Loucy (cell line): Measurements from ENCODE around the gene CCDC181.

Source experiments
- H2AFZ ChIP-seq: fragments of 200-600 bp; sonication (generic); 2 replicates; pipeline ENCODE4 v1.6.0; 2016; ENCODE audit warnings: antibody characterized with exemption, mild to moderate bottlenecking, low read length, moderate library complexity
- H3F3A ChIP-seq: fragments of 200-600 bp; 2 replicates; pipeline ENCODE4 v1.6.0; 2016; ENCODE audit warnings: antibody characterized with exemption, low read depth, mild to moderate bottlenecking
- H3K27me3 ChIP-seq: fragments of 200-600 bp; sonication (generic); 2 replicates; pipeline ENCODE4 v1.6.1; 2014; ENCODE audit warnings: low read length, mild to moderate bottlenecking; ENCODE audit not compliant: insufficient read depth, poor library complexity, severe bottlenecking
- H3K36me3 ChIP-seq: fragments of 200-600 bp; sonication (generic); 2 replicates; pipeline ENCODE4 v1.6.1; 2016; ENCODE audit warnings: low read length; ENCODE audit not compliant: insufficient read depth
- H3K4me1 ChIP-seq: fragments of 200-600 bp; sonication (generic); 2 replicates; pipeline ENCODE4 v1.5.1; 2014; ENCODE audit warnings: low read length, mild to moderate bottlenecking; ENCODE audit not compliant: insufficient read depth, poor library complexity, severe bottlenecking
- H3K4me2 ChIP-seq: fragments of 200-600 bp; sonication (generic); 2 replicates; pipeline ENCODE4 v1.6.0; 2014; ENCODE audit warnings: antibody characterized with exemption, low read length, low read depth, mild to moderate bottlenecking; ENCODE audit not compliant: poor library complexity, severe bottlenecking
- H3K4me3 ChIP-seq: fragments of 200-600 bp; sonication (generic); 2 replicates; pipeline ENCODE4 v1.5.1; 2014; ENCODE audit warnings: low read length, mild to moderate bottlenecking, mixed read lengths; ENCODE audit not compliant: poor library complexity, severe bottlenecking
- H3K79me2 ChIP-seq: fragments of 200-600 bp; sonication (generic); 2 replicates; pipeline ENCODE4 v1.6.1; 2014; ENCODE audit warnings: low read length; ENCODE audit not compliant: insufficient read depth
- H3K9ac ChIP-seq: fragments of 200-600 bp; sonication (generic); 2 replicates; pipeline ENCODE4 v1.6.0; 2014; ENCODE audit warnings: mild to moderate bottlenecking, low read depth, low read length, moderate library complexity; ENCODE audit not compliant: poor library complexity, severe bottlenecking
- H3K9me2 ChIP-seq: fragments of 200-600 bp; sonication (generic); replicated peaks from 2 replicates; pipeline ENCODE4 v1.6.1; 2016; ENCODE audit warnings: low read depth, low read length, mixed read lengths
- H3K9me3 ChIP-seq: fragments of 200-600 bp; sonication (generic); 2 replicates; pipeline ENCODE4 v1.6.1; 2014; ENCODE audit warnings: mild to moderate bottlenecking, antibody characterized with exemption, low read length, low read depth; ENCODE audit not compliant: insufficient read depth
- H4K20me1 ChIP-seq: fragments of 200-600 bp; sonication (generic); 2 replicates; pipeline ENCODE4 v1.6.0; 2014; ENCODE audit warnings: antibody characterized with exemption, low read length, mild to moderate bottlenecking; ENCODE audit not compliant: insufficient read depth, poor library complexity, severe bottlenecking
- EZH2phosphoT487 ChIP-seq: fragments of 200-600 bp; IDR thresholded peaks from 2 replicates; pipeline ENCODE4 v1.6.1; 2018; ENCODE audit warnings: antibody characterized with exemption, mild to moderate bottlenecking, moderate library complexity, borderline replicate concordance
- TF ChIP-seq, protein P1 (sequence below): fragments of 200-600 bp; sonication (generic); conservative IDR thresholded peaks from 2 replicates; pipeline ENCODE4 v1.5.1; 2014; ENCODE audit warnings: mild to moderate bottlenecking, antibody characterized with exemption, low read length

CCDC181 gene

DNA sequence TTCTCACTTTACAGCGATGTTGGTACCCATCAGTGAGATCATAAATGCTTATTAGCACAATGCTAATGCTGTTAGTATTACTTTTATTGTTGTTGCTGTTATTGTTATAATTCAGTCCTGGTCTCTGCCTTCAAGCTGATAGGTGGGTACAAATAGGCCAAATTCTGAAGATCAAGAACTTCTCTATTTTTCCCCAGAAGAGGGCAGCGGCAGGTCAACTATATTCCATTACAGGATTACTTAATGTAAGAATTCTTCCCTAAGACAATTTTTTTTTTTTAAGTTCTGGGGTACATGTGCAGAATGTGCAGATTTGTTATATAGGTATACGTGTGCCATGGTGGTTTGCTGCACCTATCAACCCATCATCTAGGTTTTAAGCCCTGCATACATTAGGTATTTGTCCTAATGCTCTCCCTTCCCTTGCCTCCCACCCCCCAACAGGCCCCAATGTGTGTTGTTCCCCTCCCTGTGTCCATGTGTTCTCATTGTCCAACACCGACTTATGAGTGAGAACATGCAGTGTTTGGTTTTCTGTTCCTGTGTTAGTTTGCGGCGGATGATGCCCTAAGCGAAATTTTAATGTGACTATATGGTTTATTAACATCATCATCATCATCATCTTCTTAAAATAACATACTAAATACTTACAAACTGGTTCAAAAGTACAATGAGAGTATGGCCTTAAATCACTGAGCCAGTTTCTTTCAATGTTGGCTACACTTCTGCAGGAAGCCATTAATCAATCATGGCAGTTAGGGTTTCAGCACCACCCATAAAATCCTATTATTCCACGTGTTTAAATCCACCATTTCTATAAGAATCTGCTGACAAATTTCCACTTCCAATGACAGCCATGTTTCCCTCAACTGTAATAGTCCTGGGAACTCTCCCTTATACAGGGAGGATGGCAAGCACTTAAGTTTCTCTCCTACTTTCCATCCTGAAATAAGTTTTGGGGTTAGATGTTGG lies 39.3 kb upstream of the CCDC181 start:
- H3K27me3 ChIP-seq = no peaks in the 10 kb centered on the region
- no peaks in the 10 kb centered on the region for H3K9me2 ChIP-seq
- H3K4me3 ChIP-seq = no peak overlapping the region
- no peak overlapping the region for H2AFZ ChIP-seq
- no peak overlapping the region for H3K4me2 ChIP-seq
- H4K20me1 ChIP-seq = no peaks in the 10 kb centered on the region
- H3K9me3 ChIP-seq = no peaks in the 10 kb centered on the region
- H3K4me1 ChIP-seq = peaks cover 14% of the 10 kb centered on the region
- TF ChIP-seq, protein P1, sequence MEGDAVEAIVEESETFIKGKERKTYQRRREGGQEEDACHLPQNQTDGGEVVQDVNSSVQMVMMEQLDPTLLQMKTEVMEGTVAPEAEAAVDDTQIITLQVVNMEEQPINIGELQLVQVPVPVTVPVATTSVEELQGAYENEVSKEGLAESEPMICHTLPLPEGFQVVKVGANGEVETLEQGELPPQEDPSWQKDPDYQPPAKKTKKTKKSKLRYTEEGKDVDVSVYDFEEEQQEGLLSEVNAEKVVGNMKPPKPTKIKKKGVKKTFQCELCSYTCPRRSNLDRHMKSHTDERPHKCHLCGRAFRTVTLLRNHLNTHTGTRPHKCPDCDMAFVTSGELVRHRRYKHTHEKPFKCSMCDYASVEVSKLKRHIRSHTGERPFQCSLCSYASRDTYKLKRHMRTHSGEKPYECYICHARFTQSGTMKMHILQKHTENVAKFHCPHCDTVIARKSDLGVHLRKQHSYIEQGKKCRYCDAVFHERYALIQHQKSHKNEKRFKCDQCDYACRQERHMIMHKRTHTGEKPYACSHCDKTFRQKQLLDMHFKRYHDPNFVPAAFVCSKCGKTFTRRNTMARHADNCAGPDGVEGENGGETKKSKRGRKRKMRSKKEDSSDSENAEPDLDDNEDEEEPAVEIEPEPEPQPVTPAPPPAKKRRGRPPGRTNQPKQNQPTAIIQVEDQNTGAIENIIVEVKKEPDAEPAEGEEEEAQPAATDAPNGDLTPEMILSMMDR = peak; percentile 68
- no peak for TF ChIP-seq EZH2phosphoT487
- H3K36me3 ChIP-seq = peaks cover 19% of the 10 kb centered on the region; the same call in 1 of the 2 replicates
- no peaks in the 10 kb centered on the region for H3K79me2 ChIP-seq
- no peak overlapping the region for H3K9ac ChIP-seq
- no peaks in the 10 kb centered on the region for H3F3A ChIP-seq

DNA sequence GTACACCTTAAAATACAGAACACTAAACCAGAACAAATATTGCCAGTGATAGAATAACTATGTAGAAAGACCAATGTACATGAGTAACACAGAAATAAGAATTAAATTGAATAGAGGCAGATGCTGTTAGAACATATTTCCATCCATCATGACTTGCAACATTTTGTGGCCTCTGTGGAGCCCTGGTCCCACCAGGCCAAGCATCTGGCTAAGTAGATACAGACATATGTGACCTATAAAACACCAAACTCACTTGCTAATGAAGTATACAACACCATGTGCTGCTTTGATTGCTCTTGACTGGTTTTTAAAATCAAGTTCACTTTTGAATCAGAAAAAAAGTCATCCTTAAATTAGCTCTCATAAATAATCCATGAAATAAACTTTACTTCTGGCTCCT lies 38.0 kb upstream of the CCDC181 start:
- Histone ChIP-seq H4K20me1 (no peaks in the 10 kb centered on the region), H3K4me2 (no peak overlapping the region), H3F3A (no peaks in the 10 kb centered on the region), H3K79me2 (no peaks in the 10 kb centered on the region), H3K9me3 (no peaks in the 10 kb centered on the region), H3K4me1 (peaks cover 14% of the 10 kb centered on the region), H3K27me3 (no peaks in the 10 kb centered on the region), H3K9ac (no peak overlapping the region), H3K4me3 (no peak overlapping the region), H3K36me3 (peaks cover 19% of the 10 kb centered on the region; the same call in 1 of the 2 replicates), H2AFZ (no peak overlapping the region), H3K9me2 (no peaks in the 10 kb centered on the region)
- TF ChIP-seq, protein P1 = no peak
- TF ChIP-seq EZH2phosphoT487 = no peak

DNA sequence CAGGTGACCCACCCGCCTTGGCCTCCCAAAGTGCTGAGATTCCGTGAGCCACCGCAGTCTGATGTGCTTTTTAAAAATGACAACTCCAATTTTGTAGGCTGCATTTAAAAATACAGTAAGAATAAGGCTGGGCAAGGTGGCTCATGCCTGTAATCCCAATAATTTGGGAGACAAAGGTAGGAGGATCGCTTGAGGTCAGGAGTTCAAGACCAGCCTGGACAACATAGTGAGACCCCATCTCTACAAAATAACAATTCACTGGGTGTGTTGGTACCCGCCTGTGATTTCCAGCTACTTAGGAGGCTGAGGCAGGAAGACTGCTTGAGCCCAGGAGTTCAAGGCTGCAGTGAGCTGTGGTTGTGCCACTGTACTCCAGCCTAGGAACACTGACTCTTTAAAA lies 35.1 kb upstream of the CCDC181 start:
- no peaks in the 10 kb centered on the region for H3K79me2 ChIP-seq
- TF ChIP-seq EZH2phosphoT487 = no peak
- TF ChIP-seq, protein P1 = no peak
- H4K20me1 ChIP-seq = no peaks in the 10 kb centered on the region
- no peak overlapping the region for H3K4me3 ChIP-seq
- no peaks in the 10 kb centered on the region for H3F3A ChIP-seq
- peaks cover 14% of the 10 kb centered on the region for H3K4me1 ChIP-seq
- H3K9ac ChIP-seq = no peak overlapping the region
- no peaks in the 10 kb centered on the region for H3K9me2 ChIP-seq
- no peak overlapping the region for H3K4me2 ChIP-seq
- no peaks in the 10 kb centered on the region for H3K27me3 ChIP-seq
- peaks cover 7% of the 10 kb centered on the region for H3K9me3 ChIP-seq
- no peak overlapping the region for H2AFZ ChIP-seq
- H3K36me3 ChIP-seq = peaks cover 7% of the 10 kb centered on the region; the same call in 1 of the 2 replicates
